ENCODE measurements around the gene CHRNA1.

The CHRNA1 gene

DNA sequence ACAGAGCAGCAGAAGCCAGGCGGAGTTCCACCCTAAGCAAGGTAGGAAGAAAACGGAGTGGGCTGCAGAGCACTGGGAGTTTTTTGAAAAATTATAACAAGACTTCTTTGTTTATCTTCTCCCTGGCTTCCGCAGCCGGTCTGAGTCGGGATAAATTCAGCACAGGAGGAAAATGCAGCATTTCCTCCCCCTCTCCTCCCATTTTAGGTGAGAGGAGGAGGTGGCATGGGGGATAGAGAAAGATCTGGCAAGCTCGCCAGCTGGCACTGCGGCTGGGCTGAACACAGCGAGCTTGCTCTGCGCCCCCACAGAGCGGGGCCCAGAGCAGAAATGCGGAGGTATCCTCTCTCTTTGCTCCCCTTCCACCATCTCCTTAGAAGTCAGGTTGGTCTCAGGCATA lies 17.7 kb upstream of the CHRNA1 start:
- DNase-seq = no peak

DNA sequence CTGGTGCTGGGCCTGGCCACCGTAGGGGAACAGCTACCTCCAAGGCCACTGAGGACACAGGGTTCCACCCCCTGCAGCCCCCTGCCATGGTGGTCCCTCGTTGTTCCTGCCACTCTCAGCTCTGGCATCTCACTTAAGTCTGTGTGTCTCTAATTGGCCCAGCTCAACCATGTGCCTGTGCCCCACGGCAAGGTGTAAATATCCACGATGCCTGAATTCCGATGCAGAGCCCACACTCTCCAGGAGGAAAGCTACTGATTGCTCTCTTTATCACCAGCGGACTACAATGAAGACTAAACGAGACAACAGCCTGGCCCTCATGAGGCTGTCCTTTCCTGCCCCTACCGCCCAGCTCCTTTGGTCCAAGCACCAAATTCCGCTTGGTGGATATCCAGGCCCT lies 17.0 kb upstream of the CHRNA1 start:
- DNase-seq = no peak

DNA sequence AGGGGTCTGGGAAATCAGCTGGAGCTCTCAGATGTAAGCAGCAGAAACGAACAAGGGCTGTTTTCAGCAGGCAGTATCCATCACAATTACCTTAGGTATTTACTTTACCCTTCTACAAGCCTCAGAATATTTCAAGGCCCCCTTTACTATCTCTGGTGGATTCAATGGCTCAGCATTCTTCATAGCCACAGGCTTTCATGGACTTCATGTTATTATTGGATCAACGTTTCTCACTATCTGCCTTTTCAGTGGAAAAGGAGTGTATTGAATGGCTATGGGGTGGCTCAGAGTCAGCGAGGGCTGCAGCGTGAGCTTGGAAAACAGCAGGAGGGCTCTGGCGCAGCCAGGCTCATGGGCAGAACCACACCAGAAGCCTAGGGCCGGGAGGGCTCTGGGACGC lies 16.6 kb upstream of the CHRNA1 start:
- no peak for DNase-seq

DNA sequence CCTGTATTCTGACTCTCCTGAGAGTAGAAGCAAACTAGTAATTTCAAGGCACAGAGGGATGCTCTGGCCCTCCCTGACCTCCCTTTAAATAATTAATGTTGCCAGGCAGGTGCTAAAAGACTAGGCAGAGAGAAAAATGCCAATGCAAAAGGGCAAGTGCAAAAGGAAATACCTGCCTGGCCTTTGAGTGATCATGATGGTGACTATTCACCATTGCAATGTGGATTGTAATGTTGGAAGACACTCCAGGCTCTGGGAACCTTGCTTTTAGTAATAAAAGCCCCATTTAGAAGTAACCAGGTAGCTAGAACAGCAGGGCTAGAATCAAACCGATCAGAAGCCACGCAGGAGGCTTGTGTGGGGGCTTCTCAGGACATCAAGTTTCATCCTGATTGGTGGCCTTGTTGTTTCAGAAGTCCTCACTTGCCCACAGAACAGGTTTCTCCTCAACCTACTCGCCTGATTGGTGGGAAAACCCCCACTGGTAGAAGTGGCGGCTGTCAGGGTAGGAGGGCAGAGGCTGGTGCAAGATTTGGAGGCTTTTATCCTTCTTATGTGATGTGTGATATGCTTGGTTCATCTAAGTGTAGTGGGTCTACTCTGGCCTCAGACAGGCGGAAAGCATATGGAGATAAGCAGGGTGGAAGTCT lies 16.0 kb upstream of the CHRNA1 start:
- DNase-seq = no peak

DNA sequence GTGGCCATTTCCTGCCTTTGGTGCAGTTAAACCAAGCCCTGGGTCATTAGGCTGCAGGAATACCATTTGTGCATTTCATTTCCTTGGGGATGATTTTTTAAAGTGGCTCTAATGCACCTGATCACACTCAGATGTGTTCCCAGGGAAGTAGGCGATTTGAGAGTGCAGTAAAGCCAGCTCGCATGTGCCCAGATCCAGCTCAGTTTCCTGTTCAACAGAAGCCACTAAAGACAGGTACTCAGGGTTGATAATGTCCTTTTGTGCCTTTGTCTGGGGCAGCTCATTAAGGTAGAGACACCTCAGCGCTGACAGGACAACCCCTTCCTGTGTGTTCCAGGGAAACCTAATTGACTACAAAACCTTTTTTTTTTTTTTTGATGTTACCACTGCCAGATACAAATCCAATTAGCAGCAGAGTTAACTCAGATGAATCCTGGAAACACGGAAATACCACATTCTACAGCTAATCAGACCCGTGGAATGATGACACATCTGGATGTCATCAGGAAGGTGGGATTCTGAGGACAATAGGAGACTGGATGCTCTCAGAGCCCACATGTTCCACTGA lies 15.2 kb upstream of the CHRNA1 start:
- DNase-seq = no peak

DNA sequence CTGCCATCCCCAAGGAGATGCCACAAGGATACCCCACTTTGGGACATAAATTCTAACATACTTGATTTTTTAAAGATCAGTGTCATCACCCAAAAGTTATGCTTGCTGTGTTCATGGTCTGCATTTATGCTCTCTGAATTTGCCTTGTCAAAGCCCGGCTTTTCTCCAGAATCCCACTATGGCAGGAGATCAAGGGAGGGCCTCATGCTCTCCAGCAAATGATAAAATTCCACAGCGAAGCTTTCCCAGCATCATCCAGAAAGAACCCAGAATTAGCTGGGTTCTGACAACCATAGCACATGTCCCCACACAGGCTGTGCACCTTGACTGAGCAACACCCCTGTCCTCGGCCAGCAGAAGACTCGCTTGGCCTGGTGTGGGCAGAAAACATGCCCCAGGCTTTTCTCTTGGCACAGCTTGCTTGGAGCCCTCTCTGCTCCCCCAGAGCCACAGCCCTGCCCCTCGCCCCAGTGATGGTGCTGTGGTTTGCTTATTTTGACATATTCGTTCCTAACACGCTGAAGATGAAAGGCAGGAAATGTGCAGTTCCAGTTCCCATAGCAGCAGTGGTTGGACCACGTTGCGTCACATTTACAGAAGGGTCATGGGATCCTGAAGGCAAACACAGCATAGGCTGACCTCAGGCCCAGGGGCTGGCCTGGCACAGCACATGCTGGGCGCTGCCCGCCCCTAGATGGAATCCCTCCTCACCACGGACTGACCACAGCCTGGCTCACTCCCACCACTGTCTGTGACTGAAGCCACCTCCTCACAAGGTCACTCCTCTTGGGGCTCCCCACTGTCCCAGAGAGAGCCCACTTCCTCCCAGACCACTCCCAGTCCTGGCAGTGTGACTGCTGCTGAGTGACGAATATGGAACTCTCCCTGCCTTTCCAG lies 14.1 kb upstream of the CHRNA1 start:
- DNase-seq = no peak

DNA sequence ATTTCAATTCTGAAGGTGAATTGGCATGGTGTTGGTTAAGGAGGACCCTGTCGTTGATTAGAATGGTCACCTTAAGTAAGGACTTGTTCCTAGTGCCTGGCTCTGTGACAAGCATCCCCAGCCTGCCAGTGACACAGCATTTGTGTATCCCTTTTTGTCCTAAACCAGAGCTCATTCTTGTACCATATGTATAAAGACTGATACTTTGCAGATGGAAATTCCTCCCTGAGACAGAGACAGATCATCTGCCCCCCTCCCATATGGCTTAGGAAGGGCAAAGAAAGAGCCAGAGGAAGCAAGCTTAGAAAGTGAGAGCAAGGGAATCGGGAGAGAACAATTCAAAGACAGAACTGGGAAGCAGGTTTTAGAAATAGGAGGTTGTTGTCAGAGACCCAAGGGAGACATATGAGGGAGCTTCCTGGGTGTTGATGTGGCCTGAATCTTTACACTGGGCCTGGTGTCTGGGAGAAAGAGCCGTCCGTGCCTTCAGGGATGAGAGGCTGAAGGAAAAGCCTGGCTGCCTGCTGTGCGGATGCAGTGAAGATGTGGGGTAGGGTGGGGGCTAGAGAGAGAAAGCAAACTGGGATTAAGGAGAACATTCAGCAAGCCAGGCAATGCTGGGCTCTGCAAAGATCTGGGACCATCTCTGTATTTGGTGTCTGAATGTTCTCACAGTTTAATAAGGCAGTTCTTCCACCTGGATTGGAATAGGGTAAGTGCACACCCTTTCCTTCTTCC lies 13.2 kb upstream of the CHRNA1 start:
- no peak for DNase-seq

DNA sequence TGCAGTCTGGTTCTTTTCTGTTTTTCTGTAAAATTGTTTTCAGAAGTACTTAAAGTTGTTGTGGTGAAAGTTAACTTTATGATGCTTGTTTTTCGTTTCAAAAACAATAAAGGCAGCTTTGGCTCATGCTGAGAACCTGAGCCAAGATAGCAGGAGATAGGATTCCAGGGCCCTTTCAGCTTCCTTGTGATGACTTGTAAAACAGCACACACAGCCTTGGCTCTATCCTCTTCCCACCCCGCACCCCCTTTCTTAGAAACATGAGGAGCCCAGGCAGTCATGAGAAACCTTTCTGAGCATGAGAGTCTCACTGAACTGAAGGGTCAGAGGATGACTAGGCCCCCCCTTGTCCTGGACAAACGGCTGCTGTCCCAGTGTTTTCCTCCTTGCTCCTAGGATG lies 12.4 kb upstream of the CHRNA1 start:
- DNase-seq = no peak

DNA sequence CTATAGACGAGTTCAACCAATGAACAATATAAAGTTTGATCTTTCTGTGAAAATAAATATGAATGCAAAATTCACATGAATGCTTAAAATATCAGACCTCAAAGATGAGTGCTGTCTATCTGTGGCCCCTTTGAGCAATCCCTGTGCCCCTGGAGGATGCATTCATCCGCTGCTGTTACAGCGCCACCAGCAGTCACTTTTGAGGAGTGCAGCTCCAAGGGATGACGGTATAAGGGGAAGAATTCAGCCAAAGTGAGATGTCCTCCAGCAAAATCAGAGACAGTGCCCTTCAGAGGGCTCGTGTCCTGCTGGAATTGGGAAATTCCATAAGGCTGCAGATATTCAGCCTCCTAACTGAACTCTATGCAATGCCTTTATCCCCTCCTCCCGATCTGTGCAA lies 12.0 kb upstream of the CHRNA1 start:
- DNase-seq = no peak

DNA sequence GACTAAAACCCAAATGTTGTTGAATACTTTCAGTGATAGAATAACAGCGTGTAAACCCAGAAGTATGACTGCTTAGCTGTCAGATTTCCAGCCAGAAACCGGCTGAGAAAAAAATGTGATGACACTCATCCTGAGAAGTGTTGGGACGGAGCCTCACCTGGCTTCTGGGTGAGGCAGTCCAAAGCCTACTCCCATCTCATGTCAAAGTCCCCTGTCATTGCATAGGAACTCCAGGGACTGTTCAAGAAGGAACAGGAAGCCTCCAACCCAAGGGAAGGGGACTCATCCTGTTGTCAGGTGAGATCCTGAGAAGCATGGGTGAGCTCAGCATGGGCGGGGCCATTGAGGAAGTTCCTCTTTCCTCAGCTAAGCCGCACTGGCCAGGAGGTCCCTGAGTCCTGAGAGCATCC lies 11.3 kb upstream of the CHRNA1 start:
- no peak for DNase-seq

DNA sequence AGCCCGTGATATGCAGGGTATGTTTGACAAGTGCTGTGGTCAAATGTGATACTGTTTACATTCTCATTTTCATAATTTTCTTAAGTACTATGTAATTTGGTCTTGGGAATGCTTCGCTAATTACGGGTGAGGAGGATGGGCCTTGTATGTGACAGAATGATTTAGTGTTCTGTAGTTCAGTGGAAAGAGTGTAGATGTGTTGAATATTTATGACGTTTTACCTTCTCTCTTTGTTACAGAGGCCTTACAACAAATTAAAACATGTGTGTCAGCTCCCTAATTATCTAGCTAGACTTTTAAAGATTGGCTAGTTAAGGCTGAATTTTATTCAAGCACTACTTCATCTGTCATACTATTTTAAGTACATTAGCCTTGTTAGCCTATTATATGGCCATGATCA lies 10.6 kb upstream of the CHRNA1 start:
- no peak for DNase-seq

DNA sequence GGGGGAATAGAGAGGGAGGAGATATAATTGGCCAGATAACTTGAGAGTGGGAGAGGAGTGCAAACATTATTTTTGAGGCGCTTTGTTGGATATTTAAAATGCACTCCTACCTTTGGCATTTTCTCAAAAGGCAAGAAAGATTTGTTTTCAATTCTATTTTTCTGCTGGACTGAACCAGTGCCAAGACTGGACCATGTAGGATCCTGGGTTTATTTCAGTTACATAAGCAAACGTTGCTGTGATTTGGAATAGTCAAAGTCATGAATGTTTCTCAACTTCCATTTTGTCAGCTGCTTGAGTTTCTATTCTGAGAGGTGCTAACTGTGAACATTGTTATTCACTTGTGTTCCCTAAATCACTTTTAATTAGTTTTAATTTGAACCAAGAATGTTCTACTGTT lies 8.9 kb upstream of the CHRNA1 start:
- no peak for DNase-seq

DNA sequence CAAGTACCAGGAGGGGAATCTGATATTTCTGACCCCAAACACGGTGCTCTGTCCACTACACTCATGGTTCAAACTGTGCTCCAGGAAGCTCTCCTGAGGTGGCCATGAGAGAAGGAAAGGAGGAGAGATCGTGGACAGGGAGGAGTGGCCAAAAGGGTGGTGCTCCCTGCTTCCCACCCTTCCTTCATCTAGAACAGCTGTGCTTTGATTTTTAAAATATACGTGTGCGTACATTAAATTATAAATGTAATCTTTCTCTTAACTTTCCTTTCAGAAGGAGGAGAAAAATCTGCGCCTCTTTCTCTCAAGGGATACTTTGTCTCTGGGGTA lies 8.2 kb upstream of the CHRNA1 start:
- no peak for DNase-seq

DNA sequence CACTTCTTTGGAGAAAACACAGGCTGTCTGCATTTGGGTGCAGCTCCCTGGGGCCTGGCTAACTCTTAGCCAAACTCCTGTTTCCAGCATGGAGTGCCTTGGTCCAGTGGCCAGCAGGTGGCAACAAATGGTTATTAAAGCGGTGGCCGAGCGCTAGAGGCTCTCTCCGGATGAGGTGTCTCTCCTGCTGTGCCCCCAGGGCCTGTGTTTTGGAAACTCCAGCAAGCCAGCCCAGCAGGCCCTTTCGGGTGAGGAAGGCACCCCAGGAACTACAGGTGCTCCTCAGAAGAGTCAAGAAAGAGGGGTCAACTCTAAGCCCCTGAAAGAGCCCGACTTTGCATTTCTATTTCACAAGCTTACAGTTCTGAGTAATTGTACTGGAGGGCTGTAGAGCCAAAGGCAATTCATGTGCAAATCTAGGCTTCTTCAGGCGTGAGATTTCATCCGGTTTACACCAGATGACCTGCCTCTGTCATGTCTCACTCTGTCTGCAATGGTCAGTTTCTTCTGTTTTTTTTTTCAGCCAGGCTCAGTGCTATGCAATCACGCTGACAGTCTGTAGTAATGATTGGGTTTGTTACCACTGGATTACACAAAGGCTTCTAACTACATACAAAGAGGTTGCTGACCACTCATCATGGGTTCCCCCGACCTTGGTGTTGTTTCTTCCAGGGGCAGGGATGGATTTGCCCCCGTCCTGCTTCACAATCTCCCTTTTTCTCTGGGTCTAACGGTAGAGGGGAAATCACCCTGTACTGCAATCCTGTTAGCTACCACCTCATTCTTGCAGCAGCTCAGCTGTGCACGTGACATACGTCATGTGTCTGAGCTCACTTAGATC lies 7.6 kb upstream of the CHRNA1 start:
- peak; percentile 36 for DNase-seq

DNA sequence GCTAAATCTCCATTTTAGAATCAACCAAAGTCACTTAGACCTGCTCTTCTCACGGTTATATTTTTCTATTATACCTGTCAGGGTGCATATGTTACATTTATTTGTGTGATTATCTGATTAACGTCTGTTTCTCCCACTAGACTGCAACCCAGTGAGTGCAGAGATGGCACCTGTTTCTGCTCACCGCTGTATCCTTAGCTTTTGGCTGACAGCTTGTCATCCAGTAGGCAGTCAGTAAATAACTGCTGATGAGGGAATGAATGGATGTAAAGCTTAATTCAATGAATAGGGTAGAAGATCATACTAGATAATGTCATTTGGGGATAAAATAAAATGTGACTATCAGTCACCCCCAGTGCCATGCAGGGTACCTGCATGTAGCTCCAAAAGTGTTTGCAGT lies 6.9 kb upstream of the CHRNA1 start:
- DNase-seq = no peak

DNA sequence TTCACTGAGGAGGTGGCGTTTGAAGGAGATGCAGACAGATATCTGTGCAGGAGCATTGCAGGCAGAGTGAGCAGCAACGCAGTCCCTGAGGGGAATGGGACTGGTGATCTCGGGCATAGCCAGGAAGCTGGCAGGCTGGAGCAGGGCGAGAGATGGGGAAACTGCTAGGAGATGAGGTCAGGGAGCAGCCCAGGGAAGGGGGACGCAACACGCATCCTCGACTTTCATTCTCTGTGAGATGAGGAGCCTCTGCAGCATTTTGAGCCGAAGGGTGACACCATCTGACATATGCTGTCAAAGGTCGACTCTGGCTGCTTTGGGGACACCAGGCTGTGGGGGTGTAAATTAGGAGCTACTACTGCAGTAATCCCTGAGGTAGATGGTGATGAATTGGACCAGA lies 4.3 kb upstream of the CHRNA1 start:
- DNase-seq = no peak

DNA sequence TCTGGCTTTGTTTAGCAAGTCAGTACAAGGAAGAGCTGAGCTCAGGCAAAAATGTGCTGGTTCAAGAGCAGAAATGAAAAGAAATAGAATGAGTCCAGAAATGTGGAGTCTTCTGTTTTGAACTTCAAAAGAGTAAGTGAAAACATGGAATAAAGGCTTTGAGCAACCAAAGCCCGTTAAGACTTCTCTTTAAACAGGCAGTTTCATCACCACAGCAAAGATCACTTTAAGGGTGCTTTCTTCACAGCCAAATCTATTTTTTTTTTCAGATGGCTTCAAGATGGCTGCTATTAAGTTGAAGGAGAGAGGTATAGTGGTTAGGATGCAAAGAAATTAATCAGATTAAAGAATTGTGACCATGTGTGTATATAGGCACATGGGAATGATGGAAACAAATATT lies 2.0 kb upstream of the CHRNA1 start:
- DNase-seq = no peak

DNA sequence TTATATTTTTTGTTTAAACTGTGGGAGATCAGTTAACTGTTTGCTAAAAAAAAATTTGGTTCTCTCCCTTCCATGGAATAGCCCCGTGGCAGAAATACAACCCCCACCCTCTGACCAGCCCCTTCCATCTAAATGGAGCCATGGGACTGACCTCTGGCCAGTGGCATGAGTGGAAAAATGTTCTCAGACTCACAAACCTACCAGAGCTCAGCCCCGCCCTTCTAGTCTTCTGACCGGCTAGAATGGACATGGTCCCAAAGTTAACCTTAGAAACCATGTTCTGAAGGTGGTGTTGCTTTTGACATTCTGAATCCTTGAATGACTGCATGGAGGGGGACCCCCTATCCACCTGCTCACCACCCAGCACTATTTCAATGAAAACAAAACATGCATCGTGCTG lies 1.3 kb upstream of the CHRNA1 start:
- DNase-seq = no peak

DNA sequence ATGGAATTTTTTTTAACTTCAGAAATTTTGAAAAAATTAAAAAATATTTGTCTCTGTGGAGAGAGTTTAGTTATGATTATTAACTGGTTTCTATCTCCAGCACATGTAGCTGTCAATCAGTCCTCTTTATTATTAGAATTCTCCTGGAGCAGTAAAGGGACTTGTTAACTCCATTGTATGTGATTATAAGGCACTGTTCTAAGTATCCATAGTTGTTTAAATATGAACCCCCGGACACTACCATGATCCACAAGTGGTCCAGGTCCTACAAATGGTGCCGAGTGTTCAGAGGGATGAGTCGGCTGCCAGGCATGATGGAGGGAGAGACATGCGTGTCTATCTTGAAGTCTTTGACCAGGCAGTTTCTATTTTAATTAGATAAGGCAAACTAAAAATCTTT lies 492 bp downstream of the CHRNA1 start:
- DNase-seq = no peak

DNA sequence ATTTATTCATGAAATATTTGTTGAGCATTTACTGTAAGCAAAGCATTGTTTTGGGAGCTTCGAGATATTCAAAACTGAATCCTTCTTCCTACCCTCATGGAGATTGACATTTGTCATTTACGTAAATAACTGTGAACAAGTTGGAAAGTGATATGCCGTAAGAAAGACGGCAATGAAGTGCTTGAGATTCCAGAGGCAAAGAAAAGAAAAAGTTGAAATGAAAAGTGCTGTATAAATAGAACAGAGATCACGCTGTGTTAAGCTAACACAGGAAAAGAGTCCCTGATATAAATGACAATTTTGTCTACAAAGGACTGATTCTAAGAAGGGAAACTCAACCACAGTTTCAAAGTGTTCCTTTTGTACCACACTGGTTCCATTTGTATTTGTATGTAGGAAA lies 1.8 kb downstream of the CHRNA1 start:
- no peak for DNase-seq

DNA sequence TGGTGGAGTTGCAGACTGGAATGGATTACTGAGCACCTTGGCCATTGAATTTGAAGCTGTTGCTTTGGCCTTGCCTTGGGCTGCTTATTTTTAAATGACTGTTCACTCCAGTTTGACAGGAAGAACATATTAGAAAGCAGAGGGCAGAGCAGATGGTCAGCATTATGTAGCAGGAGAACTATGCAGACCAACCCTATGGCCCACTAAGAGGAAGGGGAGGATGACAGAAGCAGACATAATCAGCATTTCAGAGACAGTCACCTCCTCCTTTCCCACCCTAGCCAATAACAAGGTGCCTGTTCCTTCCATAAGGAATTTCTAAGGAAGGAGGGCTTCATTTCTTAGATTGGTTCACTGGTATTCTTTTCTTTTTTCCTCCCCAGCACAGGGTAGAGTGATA lies 2.4 kb downstream of the CHRNA1 start:
- peak; percentile 88 for DNase-seq

DNA sequence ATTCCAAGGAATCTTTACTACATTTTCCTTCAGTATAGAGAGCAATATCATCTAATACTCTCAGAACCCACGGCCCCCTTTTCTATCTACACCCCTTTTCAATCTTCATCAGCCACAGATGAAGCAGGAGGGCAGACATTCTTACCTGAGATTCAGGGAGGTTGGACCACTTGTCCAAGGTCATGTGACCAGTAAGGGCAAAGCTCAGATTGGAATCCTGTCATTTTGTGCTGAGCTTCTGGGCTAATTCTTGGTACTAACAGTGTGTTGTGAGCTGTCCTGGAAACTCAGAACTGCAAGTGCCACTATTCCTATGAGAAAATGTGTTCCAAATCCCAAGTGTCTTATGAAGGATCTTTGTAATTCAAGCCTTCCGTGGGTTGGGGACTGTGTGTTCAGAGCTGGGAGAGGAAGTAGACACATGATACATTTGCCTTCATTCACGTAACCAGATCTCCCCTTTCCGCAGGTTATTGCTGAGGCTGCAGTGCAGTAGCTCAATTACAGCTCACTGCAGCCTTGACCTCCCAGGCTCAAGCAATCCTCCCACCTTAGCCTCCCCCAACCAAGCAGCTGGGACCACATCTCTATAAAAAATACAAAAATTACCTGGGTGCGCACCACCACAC lies 3.3 kb downstream of the CHRNA1 start:
- peak; percentile 21 for DNase-seq
